Measurements from ENCODE around the gene PCNT. TPM values are rescaled to one million over a fixed set of nuclear protein-coding genes. Genes with fewer than 3 reads are reported as not detected.

PCNT gene
- total RNA-seq, 1 experiment from 2014 or later = 41.0 TPM

- Mint-ChIP-seq H3K4me3 (no peak overlapping the region), H3K4me1 (peaks cover 28% of the 10 kb centered on the region), H3K27ac (peak overlapping the region; percentile 70; the same call in 1 of the 2 replicates), H3K36me3 (peaks cover 21% of the 10 kb centered on the region), H3K9me3 (no peaks in the 10 kb centered on the region), H3K27me3 (ENCODE audit: low read depth) (no peaks in the 10 kb centered on the region)
- ATAC-seq (no peak), DNase-seq (ENCODE audit: low spot score) (no peak)
- ChIA-PET POLR2A (no interaction called here), CTCF (no interaction called here)
- TF ChIP-seq CBFB (CRISPR knock-in tag; IDR thresholded peaks at IDR 0.05; ENCODE audit: low read depth) (no peak), ARID4B (CRISPR knock-in tag; IDR thresholded peaks at IDR 0.05; ENCODE audit: borderline replicate concordance) (no peak), RELA (CRISPR knock-in tag; IDR thresholded peaks at IDR 0.05; ENCODE audit: borderline replicate concordance) (no peak), MXD4 (CRISPR knock-in tag; IDR thresholded peaks at IDR 0.05; ENCODE audit: borderline replicate concordance) (no peak), USF1 (CRISPR knock-in tag; IDR thresholded peaks at IDR 0.05) (no peak), E2F5 (CRISPR knock-in tag; IDR thresholded peaks at IDR 0.05) (no peak), NR2C2 (CRISPR knock-in tag; IDR thresholded peaks at IDR 0.05) (no peak), MYBL2 (CRISPR knock-in tag; IDR thresholded peaks at IDR 0.05) (no peak)
- TF ChIP-seq, protein P1, sequence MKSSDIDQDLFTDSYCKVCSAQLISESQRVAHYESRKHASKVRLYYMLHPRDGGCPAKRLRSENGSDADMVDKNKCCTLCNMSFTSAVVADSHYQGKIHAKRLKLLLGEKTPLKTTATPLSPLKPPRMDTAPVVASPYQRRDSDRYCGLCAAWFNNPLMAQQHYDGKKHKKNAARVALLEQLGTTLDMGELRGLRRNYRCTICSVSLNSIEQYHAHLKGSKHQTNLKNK (CRISPR knock-in tag; IDR thresholded peaks at IDR 0.05) = no peak
- TF ChIP-seq, protein P2, sequence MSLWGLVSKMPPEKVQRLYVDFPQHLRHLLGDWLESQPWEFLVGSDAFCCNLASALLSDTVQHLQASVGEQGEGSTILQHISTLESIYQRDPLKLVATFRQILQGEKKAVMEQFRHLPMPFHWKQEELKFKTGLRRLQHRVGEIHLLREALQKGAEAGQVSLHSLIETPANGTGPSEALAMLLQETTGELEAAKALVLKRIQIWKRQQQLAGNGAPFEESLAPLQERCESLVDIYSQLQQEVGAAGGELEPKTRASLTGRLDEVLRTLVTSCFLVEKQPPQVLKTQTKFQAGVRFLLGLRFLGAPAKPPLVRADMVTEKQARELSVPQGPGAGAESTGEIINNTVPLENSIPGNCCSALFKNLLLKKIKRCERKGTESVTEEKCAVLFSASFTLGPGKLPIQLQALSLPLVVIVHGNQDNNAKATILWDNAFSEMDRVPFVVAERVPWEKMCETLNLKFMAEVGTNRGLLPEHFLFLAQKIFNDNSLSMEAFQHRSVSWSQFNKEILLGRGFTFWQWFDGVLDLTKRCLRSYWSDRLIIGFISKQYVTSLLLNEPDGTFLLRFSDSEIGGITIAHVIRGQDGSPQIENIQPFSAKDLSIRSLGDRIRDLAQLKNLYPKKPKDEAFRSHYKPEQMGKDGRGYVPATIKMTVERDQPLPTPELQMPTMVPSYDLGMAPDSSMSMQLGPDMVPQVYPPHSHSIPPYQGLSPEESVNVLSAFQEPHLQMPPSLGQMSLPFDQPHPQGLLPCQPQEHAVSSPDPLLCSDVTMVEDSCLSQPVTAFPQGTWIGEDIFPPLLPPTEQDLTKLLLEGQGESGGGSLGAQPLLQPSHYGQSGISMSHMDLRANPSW (CRISPR knock-in tag; conservative IDR thresholded peaks at IDR 0.05; ENCODE audit: low read depth) = no peak
Measured at GRCh38 chr21:46413365-46413696, 89.4 kb downstream of the PCNT start.

- Mint-ChIP-seq H3K36me3 (peaks cover 31% of the 10 kb centered on the region), H3K9me3 (no peaks in the 10 kb centered on the region), H3K4me1 (peaks cover 20% of the 10 kb centered on the region), H3K27ac (0 out of 2 replicates have a peak overlapping the region, but pooled peaks have one; percentile 36), H3K27me3 (ENCODE audit: low read depth) (no peaks in the 10 kb centered on the region), H3K4me3 (no peak overlapping the region)
- ChIA-PET CTCF (no interaction called here), POLR2A (no interaction called here)
- TF ChIP-seq GABPB1 (CRISPR knock-in tag; IDR thresholded peaks at IDR 0.05) = no peak
- TF ChIP-seq CTCF (IDR thresholded peaks at IDR 0.05) = no peak
- no peak for TF ChIP-seq GTF2I (CRISPR knock-in tag; conservative IDR thresholded peaks at IDR 0.05)
- TF ChIP-seq, protein P3, sequence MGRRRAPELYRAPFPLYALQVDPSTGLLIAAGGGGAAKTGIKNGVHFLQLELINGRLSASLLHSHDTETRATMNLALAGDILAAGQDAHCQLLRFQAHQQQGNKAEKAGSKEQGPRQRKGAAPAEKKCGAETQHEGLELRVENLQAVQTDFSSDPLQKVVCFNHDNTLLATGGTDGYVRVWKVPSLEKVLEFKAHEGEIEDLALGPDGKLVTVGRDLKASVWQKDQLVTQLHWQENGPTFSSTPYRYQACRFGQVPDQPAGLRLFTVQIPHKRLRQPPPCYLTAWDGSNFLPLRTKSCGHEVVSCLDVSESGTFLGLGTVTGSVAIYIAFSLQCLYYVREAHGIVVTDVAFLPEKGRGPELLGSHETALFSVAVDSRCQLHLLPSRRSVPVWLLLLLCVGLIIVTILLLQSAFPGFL (CRISPR knock-in tag; IDR thresholded peaks at IDR 0.05; ENCODE audit: borderline replicate concordance) = no peak
- DNase-seq (ENCODE audit: low spot score) (no peak), ATAC-seq (no peak)
Measured at GRCh38 chr21:46414965-46415275, 91.0 kb downstream of the PCNT start.
